Measurements from ENCODE around the gene PRDM16.

PRDM16 gene

DNA sequence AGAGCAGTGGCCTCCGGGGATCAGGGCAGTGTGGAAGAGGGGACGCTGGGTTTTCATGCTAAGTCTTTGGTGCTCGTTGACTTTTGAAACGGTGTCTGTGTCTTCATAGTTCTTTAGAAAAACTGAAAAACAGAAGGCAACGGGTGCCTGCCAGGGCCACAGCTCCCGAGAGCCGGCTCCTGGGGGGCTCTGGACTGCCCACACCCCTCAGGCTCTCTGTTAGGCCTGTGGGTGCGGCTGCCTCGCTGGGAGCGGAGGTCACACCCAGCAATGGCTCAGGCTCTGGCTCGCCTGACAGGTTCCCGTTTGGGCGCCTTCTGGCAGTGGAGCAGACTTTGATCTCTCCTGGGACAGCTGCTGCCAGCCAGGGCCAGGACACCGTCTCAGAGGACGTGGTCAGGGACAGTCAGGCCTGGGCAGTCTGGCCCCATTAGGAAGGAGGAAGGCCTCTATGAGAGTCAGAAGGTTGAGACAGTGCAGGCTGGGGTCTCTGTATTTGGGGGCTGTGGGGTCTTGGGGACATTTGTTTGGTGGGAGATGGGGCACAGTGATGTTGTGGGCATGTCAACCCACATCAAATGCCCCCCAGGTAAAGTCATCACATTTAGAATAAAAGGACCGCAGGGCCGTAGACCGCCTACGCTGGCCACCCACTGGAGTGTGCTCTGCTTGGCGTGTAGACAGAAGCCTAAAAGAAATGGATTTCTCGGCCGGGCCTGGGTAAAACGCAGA is 391.1 kb downstream of the PRDM16 start:
- H2BK12ac ChIP-seq (ENCODE audit: low read length) = no peak overlapping the region
- peaks cover 0 to 5% (median 0%) of the 10 kb centered on the region in 3 experiments for H3K27me3 ChIP-seq (ENCODE audit: control insufficient read depth in 3 of 3, insufficient read depth in 3 of 3, low read depth in 1 of 3, low read length in 3 of 3)
- no peak overlapping the region for H4K8ac ChIP-seq (ENCODE audit: low read depth, low read length)
- H3K79me1 ChIP-seq (ENCODE audit: low read depth, low read length) = peaks cover 3% of the 10 kb centered on the region
- H2BK120ac ChIP-seq (ENCODE audit: low read depth, low read length) = no peak overlapping the region
- H3K4me2 ChIP-seq (ENCODE audit: insufficient read depth, low read length, poor library complexity, severe bottlenecking) = no peak overlapping the region
- H3K9ac ChIP-seq (ENCODE audit: low read depth, low read length, poor library complexity) = no peak overlapping the region
- peak overlapping the region; percentile 84 for H3K14ac ChIP-seq (ENCODE audit: low read length)
- no CpG with 5 or more reads among the region's 23 CpGs for WGBS, 2 donors (ENCODE audit: extremely low coverage in 2 of 2, insufficient read length in 2 of 2, insufficient replicate concordance in 1 of 2)
- H2AK5ac ChIP-seq (ENCODE audit: low read depth, low read length) = peak overlapping the region; percentile 80
- H2BK15ac ChIP-seq (ENCODE audit: low read length) = no peak overlapping the region
- no peak overlapping the region for H2BK5ac ChIP-seq (ENCODE audit: low read length)
- no peak for DNase-seq (ENCODE audit: low spot score)
- H3K4ac ChIP-seq (ENCODE audit: low read length) = no peak overlapping the region
- peak overlapping the region; percentile 85 for H3K23ac ChIP-seq (ENCODE audit: low read depth, low read length, poor library complexity)
- peak overlapping the region; percentile 5 for H2AFZ ChIP-seq (ENCODE audit: low read length)
- no peaks in the 10 kb centered on the region for H3K9me3 ChIP-seq (replicated peaks in 1 of 2; ENCODE audit: control insufficient read depth in 2 of 2, insufficient read depth in 1 of 2, low read depth in 1 of 2, low read length in 2 of 2)
- H3K4me3 ChIP-seq (ENCODE audit: low read length in 2 of 2) = no peak overlapping the region
- H3K4me1 ChIP-seq (ENCODE audit: control insufficient read depth in 2 of 2, insufficient read depth in 1 of 2, low read depth in 1 of 2, low read length in 2 of 2) = peaks cover 11 to 31% of the 10 kb centered on the region in 2 donors
- H3K27ac ChIP-seq (replicated peaks; ENCODE audit: low read length) = no peak overlapping the region
- H3K36me3 ChIP-seq (replicated peaks in 1 of 2; ENCODE audit: control insufficient read depth in 2 of 2, insufficient read depth in 2 of 2, low read length in 2 of 2) = no peaks in the 10 kb centered on the region
- H4K91ac ChIP-seq (ENCODE audit: low read depth, low read length, poor library complexity) = no peak overlapping the region
- H3K18ac ChIP-seq (ENCODE audit: low read length) = no peak overlapping the region

DNA sequence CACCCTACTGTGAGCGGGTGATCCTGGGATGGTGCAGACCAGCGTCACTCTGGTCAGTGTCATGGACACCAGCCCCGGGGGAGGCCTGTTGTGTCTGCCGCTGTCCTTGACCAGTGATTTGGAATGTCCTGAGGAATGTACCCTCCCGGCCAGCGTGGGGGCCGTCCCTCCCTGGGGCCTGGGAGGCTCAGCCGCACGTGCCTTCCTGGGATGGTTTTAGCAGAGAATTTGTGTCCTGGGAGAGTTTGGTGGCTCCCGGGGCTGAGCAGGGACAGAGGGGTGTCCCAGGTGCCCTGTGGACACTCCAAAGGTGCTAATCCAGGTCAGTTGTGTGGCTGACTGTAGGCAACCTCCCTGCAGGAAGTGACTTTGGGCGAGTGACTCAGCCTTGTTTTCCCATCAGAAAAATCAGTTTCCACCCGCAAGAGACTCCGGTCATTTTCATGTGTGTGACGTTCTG is 391.7 kb downstream of the PRDM16 start:
- Histone ChIP-seq H3K4me2 (ENCODE audit: insufficient read depth, low read length, poor library complexity, severe bottlenecking) (no peak overlapping the region), H3K27ac (replicated peaks; ENCODE audit: low read length) (no peak overlapping the region), H2BK12ac (ENCODE audit: low read length) (no peak overlapping the region), H2BK5ac (ENCODE audit: low read length) (no peak overlapping the region), H3K18ac (ENCODE audit: low read length) (no peak overlapping the region), H2BK120ac (ENCODE audit: low read depth, low read length) (no peak overlapping the region), H3K14ac (ENCODE audit: low read length) (no peak overlapping the region), H2AFZ (ENCODE audit: low read length) (peak overlapping the region; percentile 5), H3K4ac (ENCODE audit: low read length) (no peak overlapping the region), H3K23ac (ENCODE audit: low read depth, low read length, poor library complexity) (peak overlapping the region; percentile 40), H3K9me3 (replicated peaks in 1 of 2; ENCODE audit: control insufficient read depth in 2 of 2, insufficient read depth in 1 of 2, low read depth in 1 of 2, low read length in 2 of 2) (no peaks in the 10 kb centered on the region), H3K9ac (ENCODE audit: low read depth, low read length, poor library complexity) (no peak overlapping the region), H3K27me3 (ENCODE audit: control insufficient read depth in 3 of 3, insufficient read depth in 3 of 3, low read depth in 1 of 3, low read length in 3 of 3) (peaks cover 0 to 1% (median 0%) of the 10 kb centered on the region in 3 experiments), H3K4me1 (ENCODE audit: control insufficient read depth in 2 of 2, insufficient read depth in 1 of 2, low read depth in 1 of 2, low read length in 2 of 2) (peaks cover 7 to 30% of the 10 kb centered on the region in 2 donors), H4K91ac (ENCODE audit: low read depth, low read length, poor library complexity) (no peak overlapping the region), H4K8ac (ENCODE audit: low read depth, low read length) (no peak overlapping the region), H3K4me3 (ENCODE audit: low read length in 2 of 2) (no peak overlapping the region), H2AK5ac (ENCODE audit: low read depth, low read length) (peak overlapping the region; percentile 80), H2BK15ac (ENCODE audit: low read length) (no peak overlapping the region), H3K36me3 (replicated peaks in 1 of 2; ENCODE audit: control insufficient read depth in 2 of 2, insufficient read depth in 2 of 2, low read length in 2 of 2) (no peaks in the 10 kb centered on the region), H3K79me1 (ENCODE audit: low read depth, low read length) (peaks cover 3% of the 10 kb centered on the region)
- WGBS, 2 donors (ENCODE audit: extremely low coverage in 2 of 2, insufficient read length in 2 of 2, insufficient replicate concordance in 1 of 2) = no CpG with 5 or more reads among the region's 14 CpGs
- no peak for DNase-seq (ENCODE audit: low spot score)

DNA sequence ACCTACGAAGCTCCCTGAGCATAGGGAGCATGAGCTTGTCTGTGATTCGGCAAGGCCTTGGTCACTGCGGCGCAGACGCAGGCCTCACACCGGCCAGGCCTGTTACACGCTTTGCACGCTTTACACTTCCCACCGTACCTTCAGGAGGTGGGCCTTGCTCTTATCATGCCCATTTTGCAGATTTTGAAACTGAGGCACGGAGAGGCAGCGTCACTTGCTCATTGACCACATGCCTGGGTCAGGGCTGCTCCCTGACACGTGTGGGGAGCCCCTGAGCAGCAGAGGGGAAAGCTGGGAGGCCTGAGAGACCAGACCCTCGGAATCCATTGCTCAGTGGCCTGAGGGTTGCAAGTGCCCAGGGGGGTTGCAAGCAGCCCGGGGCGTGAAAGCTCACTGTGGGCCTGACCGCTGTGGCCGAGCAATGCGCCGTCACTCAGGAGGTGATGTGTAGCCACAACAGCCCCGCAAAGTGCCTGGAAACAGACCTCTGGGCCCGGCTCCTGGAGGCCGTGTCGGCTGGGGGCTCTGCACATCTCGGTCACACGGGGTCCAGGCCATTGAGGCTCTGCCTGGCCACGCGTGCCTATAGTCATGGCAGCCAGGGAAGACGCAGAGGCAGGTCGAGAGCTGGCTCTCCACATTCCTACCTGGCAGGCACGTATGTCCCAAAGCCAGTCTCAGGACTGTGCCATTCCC is 392.4 kb downstream of the PRDM16 start:
- Histone ChIP-seq H3K79me1 (ENCODE audit: low read depth, low read length) (peaks cover 2% of the 10 kb centered on the region), H2BK12ac (ENCODE audit: low read length) (peak overlapping the region; percentile 97), H3K4ac (ENCODE audit: low read length) (no peak overlapping the region), H3K27ac (replicated peaks; ENCODE audit: low read length) (no peak overlapping the region), H2AK5ac (ENCODE audit: low read depth, low read length) (peak overlapping the region; percentile 89), H3K36me3 (replicated peaks in 1 of 2; ENCODE audit: control insufficient read depth in 2 of 2, insufficient read depth in 2 of 2, low read length in 2 of 2) (no peaks in the 10 kb centered on the region), H3K4me2 (ENCODE audit: insufficient read depth, low read length, poor library complexity, severe bottlenecking) (no peak overlapping the region), H3K4me1 (ENCODE audit: control insufficient read depth in 2 of 2, insufficient read depth in 1 of 2, low read depth in 1 of 2, low read length in 2 of 2) (peaks cover 7 to 34% of the 10 kb centered on the region in 2 donors), H3K9me3 (replicated peaks in 1 of 2; ENCODE audit: control insufficient read depth in 2 of 2, insufficient read depth in 1 of 2, low read depth in 1 of 2, low read length in 2 of 2) (no peaks in the 10 kb centered on the region), H2BK120ac (ENCODE audit: low read depth, low read length) (no peak overlapping the region), H2AFZ (ENCODE audit: low read length) (no peak overlapping the region), H3K27me3 (ENCODE audit: control insufficient read depth in 3 of 3, insufficient read depth in 3 of 3, low read depth in 1 of 3, low read length in 3 of 3) (no peaks in the 10 kb centered on the region), H4K8ac (ENCODE audit: low read depth, low read length) (no peak overlapping the region), H3K4me3 (ENCODE audit: low read length in 2 of 2) (no peak overlapping the region), H3K14ac (ENCODE audit: low read length) (peak overlapping the region; percentile 11), H4K91ac (ENCODE audit: low read depth, low read length, poor library complexity) (no peak overlapping the region), H2BK5ac (ENCODE audit: low read length) (no peak overlapping the region), H3K23ac (ENCODE audit: low read depth, low read length, poor library complexity) (peak overlapping the region; percentile 22), H3K18ac (ENCODE audit: low read length) (no peak overlapping the region), H3K9ac (ENCODE audit: low read depth, low read length, poor library complexity) (no peak overlapping the region), H2BK15ac (ENCODE audit: low read length) (peak overlapping the region; percentile 75)
- no CpG with 5 or more reads among the region's 30 CpGs for WGBS, 2 donors (ENCODE audit: extremely low coverage in 2 of 2, insufficient read length in 2 of 2, insufficient replicate concordance in 1 of 2)
- no peak for DNase-seq (ENCODE audit: low spot score)

- H2AFZ ChIP-seq (ENCODE audit: low read length) = no peak overlapping the region
- H3K4me1 ChIP-seq (ENCODE audit: control insufficient read depth in 2 of 2, insufficient read depth in 1 of 2, low read depth in 1 of 2, low read length in 2 of 2) = peaks cover 7 to 34% of the 10 kb centered on the region in 2 donors
- no peak overlapping the region for H3K4me3 ChIP-seq (ENCODE audit: low read length in 2 of 2)
- no peak overlapping the region for H4K91ac ChIP-seq (ENCODE audit: low read depth, low read length, poor library complexity)
- H3K23ac ChIP-seq (ENCODE audit: low read depth, low read length, poor library complexity) = peak overlapping the region; percentile 22
- H2BK120ac ChIP-seq (ENCODE audit: low read depth, low read length) = no peak overlapping the region
- H2BK12ac ChIP-seq (ENCODE audit: low read length) = peak overlapping the region; percentile 97
- H2AK5ac ChIP-seq (ENCODE audit: low read depth, low read length) = peak overlapping the region; percentile 89
- no peaks in the 10 kb centered on the region for H3K36me3 ChIP-seq (replicated peaks in 1 of 2; ENCODE audit: control insufficient read depth in 2 of 2, insufficient read depth in 2 of 2, low read length in 2 of 2)
- no peak overlapping the region for H3K14ac ChIP-seq (ENCODE audit: low read length)
- H3K79me1 ChIP-seq (ENCODE audit: low read depth, low read length) = peaks cover 2% of the 10 kb centered on the region
- no peak for DNase-seq (ENCODE audit: low spot score)
- H3K27me3 ChIP-seq (ENCODE audit: control insufficient read depth in 3 of 3, insufficient read depth in 3 of 3, low read depth in 1 of 3, low read length in 3 of 3) = no peaks in the 10 kb centered on the region
- no peak overlapping the region for H3K4me2 ChIP-seq (ENCODE audit: insufficient read depth, low read length, poor library complexity, severe bottlenecking)
- H3K9me3 ChIP-seq (replicated peaks in 1 of 2; ENCODE audit: control insufficient read depth in 2 of 2, insufficient read depth in 1 of 2, low read depth in 1 of 2, low read length in 2 of 2) = no peaks in the 10 kb centered on the region
- peak overlapping the region; percentile 53 for H3K4ac ChIP-seq (ENCODE audit: low read length)
- WGBS, 2 donors (ENCODE audit: extremely low coverage in 2 of 2, insufficient read length in 2 of 2, insufficient replicate concordance in 1 of 2) = no CpG with 5 or more reads among the region's 13 CpGs
- H2BK5ac ChIP-seq (ENCODE audit: low read length) = peak overlapping the region; percentile 53
- peak overlapping the region; percentile 75 for H2BK15ac ChIP-seq (ENCODE audit: low read length)
- H3K9ac ChIP-seq (ENCODE audit: low read depth, low read length, poor library complexity) = no peak overlapping the region
- no peak overlapping the region for H3K27ac ChIP-seq (replicated peaks; ENCODE audit: low read length)
- H4K8ac ChIP-seq (ENCODE audit: low read depth, low read length) = no peak overlapping the region
- peak overlapping the region; percentile 28 for H3K18ac ChIP-seq (ENCODE audit: low read length)
These were observed 392.9 kb downstream of the PRDM16 start for GRCh38 chr1:3461934-3462275.

Measured in neuronal stem cell (in vitro differentiated cells).